GM23338 (cell line): ENCODE data around the gene ZNF544.

Experiments
- CREB1 ChIP-seq: fragments of 250-450 bp; sonication (Bioruptor Pico); IDR thresholded peaks from 2 replicates; pipeline ENCODE4 v1.5.0; 2020; ENCODE audit warnings: low read depth, mild to moderate bottlenecking, moderate library complexity
- EZH2 ChIP-seq: fragments of 200-600 bp; sonication (generic); IDR thresholded peaks from one replicate; pipeline ENCODE4 v1.8.0; 2017; ENCODE audit warnings: antibody characterized with exemption, mild to moderate bottlenecking, low read depth; ENCODE audit not compliant: unreplicated experiment
- EZH2phosphoT487 ChIP-seq: fragments of 200-600 bp; sonication (generic); IDR thresholded peaks from one replicate; pipeline ENCODE4 v1.8.1; 2018; ENCODE audit warnings: antibody characterized with exemption; ENCODE audit not compliant: unreplicated experiment
- JUNB ChIP-seq: IDR thresholded peaks from one replicate; pipeline ENCODE4 v1.6.1; 2016; ENCODE audit warnings: antibody characterized with exemption; ENCODE audit not compliant: unreplicated experiment
- NANOG ChIP-seq: IDR thresholded peaks from 2 replicates; pipeline ENCODE4 v1.6.1; 2016; ENCODE audit warnings: antibody characterized with exemption, borderline replicate concordance
- POLR2AphosphoS5 ChIP-seq: IDR thresholded peaks from 2 replicates; pipeline ENCODE4 v1.6.1; 2016; ENCODE audit warnings: antibody characterized with exemption, low read depth
- STAT1 ChIP-seq: IDR thresholded peaks from one replicate; pipeline ENCODE4 v1.6.1; 2016; ENCODE audit warnings: antibody characterized with exemption; ENCODE audit not compliant: unreplicated experiment
- ZNF331 ChIP-seq: fragments of 250-450 bp; sonication (Bioruptor Pico); IDR thresholded peaks from 2 replicates; pipeline ENCODE4 v1.5.0; 2020; ENCODE audit warnings: low read depth, mild to moderate bottlenecking, moderate library complexity
- TF ChIP-seq, protein P1 (sequence below), 2 experiments: fragments of 200-600 bp in 1 of 2; sonication (generic) in 1 of 2; conservative IDR thresholded peaks; 2 replicates each; pipeline versions ENCODE4 v1.5.1 to v1.6.1; 2016 to 2017; ENCODE audit warnings: antibody characterized with exemption in 2 of 2, low read depth in 2 of 2, mild to moderate bottlenecking in 2 of 2, moderate library complexity in 1 of 2
- TF ChIP-seq, protein P2 (sequence below): IDR thresholded peaks from one replicate; pipeline ENCODE4 v1.6.1; 2018; ENCODE audit warnings: antibody characterized with exemption; ENCODE audit not compliant: unreplicated experiment
- TF ChIP-seq, protein P3 (sequence below): fragments of 250-450 bp; sonication (Bioruptor Pico); IDR thresholded peaks from 2 replicates; pipeline ENCODE4 v1.5.0; 2020; ENCODE audit warnings: mild to moderate bottlenecking, moderate library complexity
- TF ChIP-seq, protein P4 (sequence below): IDR thresholded peaks from 2 replicates; pipeline ENCODE4 v1.6.1; 2016; ENCODE audit warnings: antibody characterized with exemption

DNA sequence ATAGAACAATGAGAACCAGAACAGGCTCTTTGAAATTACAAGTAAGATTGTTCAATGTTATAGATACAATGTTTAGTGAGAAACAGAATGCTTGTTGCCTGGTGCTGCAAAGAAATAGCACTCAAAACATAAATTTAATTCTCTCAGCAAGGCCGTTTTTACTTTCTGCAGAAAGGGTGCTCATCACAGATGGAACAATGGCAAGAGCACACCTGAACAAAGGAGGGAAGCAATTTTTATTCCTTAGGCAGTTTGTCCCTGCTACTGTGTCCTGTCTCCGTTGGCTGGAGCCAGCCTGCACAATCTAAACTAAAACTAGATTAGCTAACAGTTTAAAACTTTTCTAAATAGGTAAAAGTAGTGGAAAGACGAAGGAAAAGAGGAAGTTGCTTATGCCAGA, 39.6 kb downstream of the ZNF544 start:
- TF ChIP-seq, protein P1, sequence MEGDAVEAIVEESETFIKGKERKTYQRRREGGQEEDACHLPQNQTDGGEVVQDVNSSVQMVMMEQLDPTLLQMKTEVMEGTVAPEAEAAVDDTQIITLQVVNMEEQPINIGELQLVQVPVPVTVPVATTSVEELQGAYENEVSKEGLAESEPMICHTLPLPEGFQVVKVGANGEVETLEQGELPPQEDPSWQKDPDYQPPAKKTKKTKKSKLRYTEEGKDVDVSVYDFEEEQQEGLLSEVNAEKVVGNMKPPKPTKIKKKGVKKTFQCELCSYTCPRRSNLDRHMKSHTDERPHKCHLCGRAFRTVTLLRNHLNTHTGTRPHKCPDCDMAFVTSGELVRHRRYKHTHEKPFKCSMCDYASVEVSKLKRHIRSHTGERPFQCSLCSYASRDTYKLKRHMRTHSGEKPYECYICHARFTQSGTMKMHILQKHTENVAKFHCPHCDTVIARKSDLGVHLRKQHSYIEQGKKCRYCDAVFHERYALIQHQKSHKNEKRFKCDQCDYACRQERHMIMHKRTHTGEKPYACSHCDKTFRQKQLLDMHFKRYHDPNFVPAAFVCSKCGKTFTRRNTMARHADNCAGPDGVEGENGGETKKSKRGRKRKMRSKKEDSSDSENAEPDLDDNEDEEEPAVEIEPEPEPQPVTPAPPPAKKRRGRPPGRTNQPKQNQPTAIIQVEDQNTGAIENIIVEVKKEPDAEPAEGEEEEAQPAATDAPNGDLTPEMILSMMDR (conservative IDR thresholded peaks at IDR 0.05; ENCODE audit: low read depth in 2 of 2), result no peak
- TF ChIP-seq, protein P2, sequence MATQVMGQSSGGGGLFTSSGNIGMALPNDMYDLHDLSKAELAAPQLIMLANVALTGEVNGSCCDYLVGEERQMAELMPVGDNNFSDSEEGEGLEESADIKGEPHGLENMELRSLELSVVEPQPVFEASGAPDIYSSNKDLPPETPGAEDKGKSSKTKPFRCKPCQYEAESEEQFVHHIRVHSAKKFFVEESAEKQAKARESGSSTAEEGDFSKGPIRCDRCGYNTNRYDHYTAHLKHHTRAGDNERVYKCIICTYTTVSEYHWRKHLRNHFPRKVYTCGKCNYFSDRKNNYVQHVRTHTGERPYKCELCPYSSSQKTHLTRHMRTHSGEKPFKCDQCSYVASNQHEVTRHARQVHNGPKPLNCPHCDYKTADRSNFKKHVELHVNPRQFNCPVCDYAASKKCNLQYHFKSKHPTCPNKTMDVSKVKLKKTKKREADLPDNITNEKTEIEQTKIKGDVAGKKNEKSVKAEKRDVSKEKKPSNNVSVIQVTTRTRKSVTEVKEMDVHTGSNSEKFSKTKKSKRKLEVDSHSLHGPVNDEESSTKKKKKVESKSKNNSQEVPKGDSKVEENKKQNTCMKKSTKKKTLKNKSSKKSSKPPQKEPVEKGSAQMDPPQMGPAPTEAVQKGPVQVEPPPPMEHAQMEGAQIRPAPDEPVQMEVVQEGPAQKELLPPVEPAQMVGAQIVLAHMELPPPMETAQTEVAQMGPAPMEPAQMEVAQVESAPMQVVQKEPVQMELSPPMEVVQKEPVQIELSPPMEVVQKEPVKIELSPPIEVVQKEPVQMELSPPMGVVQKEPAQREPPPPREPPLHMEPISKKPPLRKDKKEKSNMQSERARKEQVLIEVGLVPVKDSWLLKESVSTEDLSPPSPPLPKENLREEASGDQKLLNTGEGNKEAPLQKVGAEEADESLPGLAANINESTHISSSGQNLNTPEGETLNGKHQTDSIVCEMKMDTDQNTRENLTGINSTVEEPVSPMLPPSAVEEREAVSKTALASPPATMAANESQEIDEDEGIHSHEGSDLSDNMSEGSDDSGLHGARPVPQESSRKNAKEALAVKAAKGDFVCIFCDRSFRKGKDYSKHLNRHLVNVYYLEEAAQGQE, result no peak
- TF ChIP-seq EZH2phosphoT487 (no peak), ZNF331 (CRISPR knock-in tag) (no peak), EZH2 (no peak), POLR2AphosphoS5 (no peak), JUNB (no peak), CREB1 (no peak), NANOG (no peak), STAT1 (no peak)
- TF ChIP-seq, protein P3, sequence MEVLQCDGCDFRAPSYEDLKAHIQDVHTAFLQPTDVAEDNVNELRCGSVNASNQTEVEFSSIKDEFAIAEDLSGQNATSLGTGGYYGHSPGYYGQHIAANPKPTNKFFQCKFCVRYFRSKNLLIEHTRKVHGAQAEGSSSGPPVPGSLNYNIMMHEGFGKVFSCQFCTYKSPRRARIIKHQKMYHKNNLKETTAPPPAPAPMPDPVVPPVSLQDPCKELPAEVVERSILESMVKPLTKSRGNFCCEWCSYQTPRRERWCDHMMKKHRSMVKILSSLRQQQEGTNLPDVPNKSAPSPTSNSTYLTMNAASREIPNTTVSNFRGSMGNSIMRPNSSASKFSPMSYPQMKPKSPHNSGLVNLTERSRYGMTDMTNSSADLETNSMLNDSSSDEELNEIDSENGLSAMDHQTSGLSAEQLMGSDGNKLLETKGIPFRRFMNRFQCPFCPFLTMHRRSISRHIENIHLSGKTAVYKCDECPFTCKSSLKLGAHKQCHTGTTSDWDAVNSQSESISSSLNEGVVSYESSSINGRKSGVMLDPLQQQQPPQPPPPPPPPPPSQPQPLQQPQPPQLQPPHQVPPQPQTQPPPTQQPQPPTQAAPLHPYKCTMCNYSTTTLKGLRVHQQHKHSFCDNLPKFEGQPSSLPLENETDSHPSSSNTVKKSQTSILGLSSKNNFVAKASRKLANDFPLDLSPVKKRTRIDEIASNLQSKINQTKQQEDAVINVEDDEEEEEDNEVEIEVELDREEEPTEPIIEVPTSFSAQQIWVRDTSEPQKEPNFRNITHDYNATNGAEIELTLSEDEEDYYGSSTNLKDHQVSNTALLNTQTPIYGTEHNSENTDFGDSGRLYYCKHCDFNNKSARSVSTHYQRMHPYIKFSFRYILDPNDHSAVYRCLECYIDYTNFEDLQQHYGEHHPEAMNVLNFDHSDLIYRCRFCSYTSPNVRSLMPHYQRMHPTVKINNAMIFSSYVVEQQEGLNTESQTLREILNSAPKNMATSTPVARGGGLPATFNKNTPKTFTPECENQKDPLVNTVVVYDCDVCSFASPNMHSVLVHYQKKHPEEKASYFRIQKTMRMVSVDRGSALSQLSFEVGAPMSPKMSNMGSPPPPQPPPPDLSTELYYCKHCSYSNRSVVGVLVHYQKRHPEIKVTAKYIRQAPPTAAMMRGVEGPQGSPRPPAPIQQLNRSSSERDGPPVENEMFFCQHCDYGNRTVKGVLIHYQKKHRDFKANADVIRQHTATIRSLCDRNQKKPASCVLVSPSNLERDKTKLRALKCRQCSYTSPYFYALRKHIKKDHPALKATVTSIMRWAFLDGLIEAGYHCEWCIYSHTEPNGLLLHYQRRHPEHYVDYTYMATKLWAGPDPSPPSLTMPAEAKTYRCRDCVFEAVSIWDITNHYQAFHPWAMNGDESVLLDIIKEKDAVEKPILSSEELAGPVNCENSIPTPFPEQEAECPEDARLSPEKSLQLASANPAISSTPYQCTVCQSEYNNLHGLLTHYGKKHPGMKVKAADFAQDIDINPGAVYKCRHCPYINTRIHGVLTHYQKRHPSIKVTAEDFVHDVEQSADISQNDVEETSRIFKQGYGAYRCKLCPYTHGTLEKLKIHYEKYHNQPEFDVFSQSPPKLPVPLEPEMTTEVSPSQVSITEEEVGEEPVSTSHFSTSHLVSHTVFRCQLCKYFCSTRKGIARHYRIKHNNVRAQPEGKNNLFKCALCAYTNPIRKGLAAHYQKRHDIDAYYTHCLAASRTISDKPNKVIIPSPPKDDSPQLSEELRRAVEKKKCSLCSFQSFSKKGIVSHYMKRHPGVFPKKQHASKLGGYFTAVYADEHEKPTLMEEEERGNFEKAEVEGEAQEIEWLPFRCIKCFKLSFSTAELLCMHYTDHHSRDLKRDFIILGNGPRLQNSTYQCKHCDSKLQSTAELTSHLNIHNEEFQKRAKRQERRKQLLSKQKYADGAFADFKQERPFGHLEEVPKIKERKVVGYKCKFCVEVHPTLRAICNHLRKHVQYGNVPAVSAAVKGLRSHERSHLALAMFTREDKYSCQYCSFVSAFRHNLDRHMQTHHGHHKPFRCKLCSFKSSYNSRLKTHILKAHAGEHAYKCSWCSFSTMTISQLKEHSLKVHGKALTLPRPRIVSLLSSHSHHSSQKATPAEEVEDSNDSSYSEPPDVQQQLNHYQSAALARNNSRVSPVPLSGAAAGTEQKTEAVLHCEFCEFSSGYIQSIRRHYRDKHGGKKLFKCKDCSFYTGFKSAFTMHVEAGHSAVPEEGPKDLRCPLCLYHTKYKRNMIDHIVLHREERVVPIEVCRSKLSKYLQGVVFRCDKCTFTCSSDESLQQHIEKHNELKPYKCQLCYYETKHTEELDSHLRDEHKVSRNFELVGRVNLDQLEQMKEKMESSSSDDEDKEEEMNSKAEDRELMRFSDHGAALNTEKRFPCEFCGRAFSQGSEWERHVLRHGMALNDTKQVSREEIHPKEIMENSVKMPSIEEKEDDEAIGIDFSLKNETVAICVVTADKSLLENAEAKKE (CRISPR knock-in tag), result no peak
- TF ChIP-seq, protein P4, sequence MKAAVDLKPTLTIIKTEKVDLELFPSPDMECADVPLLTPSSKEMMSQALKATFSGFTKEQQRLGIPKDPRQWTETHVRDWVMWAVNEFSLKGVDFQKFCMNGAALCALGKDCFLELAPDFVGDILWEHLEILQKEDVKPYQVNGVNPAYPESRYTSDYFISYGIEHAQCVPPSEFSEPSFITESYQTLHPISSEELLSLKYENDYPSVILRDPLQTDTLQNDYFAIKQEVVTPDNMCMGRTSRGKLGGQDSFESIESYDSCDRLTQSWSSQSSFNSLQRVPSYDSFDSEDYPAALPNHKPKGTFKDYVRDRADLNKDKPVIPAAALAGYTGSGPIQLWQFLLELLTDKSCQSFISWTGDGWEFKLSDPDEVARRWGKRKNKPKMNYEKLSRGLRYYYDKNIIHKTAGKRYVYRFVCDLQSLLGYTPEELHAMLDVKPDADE, result no peak
